ENCODE data around the gene CFAP251.
A peak's percentile ranks its signal among the peaks of the same experiment; 100 is the strongest.

The CFAP251 gene

GRCh38 chr12:121949648-121950397 is 31.4 kb downstream of the CFAP251 start:
- DNase-seq (ENCODE audit: low spot score) = no peak

GRCh38 chr12:121953117-121953692 is 34.8 kb downstream of the CFAP251 start:
- no peak for DNase-seq (ENCODE audit: low spot score)

- no peak for DNase-seq (ENCODE audit: low spot score)
Measured at GRCh38 chr12:121953695-121954094, 35.3 kb downstream of the CFAP251 start.

GRCh38 chr12:121955258-121956237 is 37.2 kb downstream of the CFAP251 start:
- DNase-seq (ENCODE audit: low spot score) = no peak

- DNase-seq (ENCODE audit: low spot score) = no peak
Measured at GRCh38 chr12:121957861-121958515, 39.6 kb downstream of the CFAP251 start.

- DNase-seq (ENCODE audit: low spot score) = no peak
Measured at GRCh38 chr12:121958541-121959240, 40.3 kb downstream of the CFAP251 start.

- no peak for DNase-seq (ENCODE audit: low spot score)
Measured at GRCh38 chr12:121960541-121960940, 42.1 kb downstream of the CFAP251 start.

- DNase-seq (ENCODE audit: low spot score) = no peak
Measured at GRCh38 chr12:121961195-121961879, 42.9 kb downstream of the CFAP251 start.

- DNase-seq (ENCODE audit: low spot score) = no peak
Measured at GRCh38 chr12:121963341-121964018, 45.1 kb downstream of the CFAP251 start.

- peak; percentile 70 for DNase-seq (ENCODE audit: low spot score)
Measured at GRCh38 chr12:121964813-121965643, 46.6 kb downstream of the CFAP251 start.

GRCh38 chr12:121966959-121967358 is 48.6 kb downstream of the CFAP251 start:
- DNase-seq (ENCODE audit: low spot score) = no peak

- DNase-seq (ENCODE audit: low spot score) = no peak
Measured at GRCh38 chr12:121968876-121969275, 50.5 kb downstream of the CFAP251 start.

GRCh38 chr12:121969726-121970125 is 51.3 kb downstream of the CFAP251 start:
- DNase-seq (ENCODE audit: low spot score) = no peak

GRCh38 chr12:121970581-121971300 is 52.3 kb downstream of the CFAP251 start:
- no peak for DNase-seq (ENCODE audit: low spot score)

- DNase-seq (ENCODE audit: low spot score) = peak; percentile 45
Measured at GRCh38 chr12:121974026-121974985, 55.9 kb downstream of the CFAP251 start.

GRCh38 chr12:121975021-121975420 is 56.6 kb downstream of the CFAP251 start:
- no peak for DNase-seq (ENCODE audit: low spot score)

GRCh38 chr12:121976950-121977349 is 58.6 kb downstream of the CFAP251 start:
- DNase-seq (ENCODE audit: low spot score) = no peak
